ENCODE results near the gene RALBP1.

- TF ChIP-seq CTCF (IDR thresholded peaks at IDR 0.05) = no peak
- no peak for TF ChIP-seq POLR2A (IDR thresholded peaks at IDR 0.05)
Measured at GRCh38 chr18:9520666-9521065, 45.4 kb downstream of the RALBP1 start.
